Sigmoid colon (tissue), 7 donors: ENCODE results near the gene EFNB1. TPM values are rescaled to one million over a fixed set of nuclear protein-coding genes. Genes with fewer than 3 reads are reported as not detected.

Experiments
- DNase-seq: peaks from one replicate; pipeline ENCODE4 v3.0.0-alpha.2; 2019
- H3K27ac ChIP-seq, 4 donors: fragments of 200-600 bp; sonication (generic); one replicate each; pipeline ENCODE4 v1.5.1; 2016 to 2019; ENCODE audit warnings: mild to moderate bottlenecking in 1 of 4
- H3K27me3 ChIP-seq, 3 donors: fragments of 200-600 bp; sonication (generic); one replicate each; pipeline ENCODE4 v1.5.1; 2019; ENCODE audit warnings: mild to moderate bottlenecking in 1 of 3
- H3K36me3 ChIP-seq, 4 donors: fragments of 200-600 bp; sonication (generic); one replicate each; pipeline ENCODE4 v1.5.1; 2016 to 2019
- H3K4me1 ChIP-seq, 4 donors: fragments of 200-600 bp; sonication (generic); one replicate each; pipeline ENCODE4 v1.5.1; 2017 to 2019
- H3K4me3 ChIP-seq, 4 donors: fragments of 200-600 bp; sonication (generic); one replicate each; pipeline ENCODE4 v1.5.1; 2017 to 2019; ENCODE audit warnings: mild to moderate bottlenecking in 2 of 4, moderate library complexity in 1 of 4
- H3K9me3 ChIP-seq, 4 donors: fragments of 200-600 bp in 3 of 4; sonication (generic) in 3 of 4; one replicate each; pipeline versions ENCODE4 v1.5.1 to v1.6.1; 2013 to 2019
- EP300 ChIP-seq, 4 donors: sonication (generic); formaldehyde crosslinking; IDR thresholded peaks; one replicate each; pipeline ENCODE4 v1.6.1; 2017; ENCODE audit warnings: antibody characterized with exemption in 4 of 4
- POLR2A ChIP-seq, 2 donors: fragments of 450-650 bp; IDR thresholded peaks; one replicate each; pipeline ENCODE4 v1.6.1; 2016; ENCODE audit warnings: antibody characterized with exemption in 2 of 2, mild to moderate bottlenecking in 2 of 2, moderate library complexity in 2 of 2
- POLR2AphosphoS5 ChIP-seq, 4 donors: sonication (generic); formaldehyde crosslinking; IDR thresholded peaks; one replicate each; pipeline ENCODE4 v1.6.1; 2017; ENCODE audit warnings: antibody characterized with exemption in 4 of 4
- WGBS, 2 donors: extraction: QIAGEN DNeasy Blood & Tissue Kit; methylation state at CpG; one replicate each; pipeline ENCODE4 v1.1.7; 2013; 5-methylcytosine and 5-hydroxymethylcytosine counted together
- intact Hi-C: fragments of 100-400 bp; cut with DNase I; formaldehyde crosslinking; loops from one replicate; pipeline ENCODE4 v1.15.1; 2023
- polyA plus RNA-seq, 3 donors: library from polyadenylated mRNA; stranded (reverse); fragments of 200-250 nt; gene quantifications; one replicate each; pipeline ENCODE4 v1.2.3, GENCODE V29; 2013
- total RNA-seq, 4 donors: library from RNA; depleted of rRNA; stranded (reverse); fragments of >200 nt; gene quantifications; one replicate each; pipeline ENCODE4 v1.1.0, GENCODE V29; 2016
- TF ChIP-seq, protein P1 (sequence below), 4 experiments: fragments of 450-650 bp in 3 of 4; fragments of 200-600 bp in 1 of 4; IDR thresholded peaks; one replicate each; pipeline ENCODE4 v1.5.1; 2016 to 2019; ENCODE audit warnings: antibody characterized with exemption in 4 of 4, mild to moderate bottlenecking in 3 of 4, moderate library complexity in 2 of 4
- donor health status: healthy with polysubstance abuse.
- donor health status: Bipolar disorder and iron deficiency.
- donor health status: healthy.

EFNB1 gene
- total and polyA plus RNA-seq, 7 donors, result 9.5 to 53.2 (median 16.2) TPM

DNA sequence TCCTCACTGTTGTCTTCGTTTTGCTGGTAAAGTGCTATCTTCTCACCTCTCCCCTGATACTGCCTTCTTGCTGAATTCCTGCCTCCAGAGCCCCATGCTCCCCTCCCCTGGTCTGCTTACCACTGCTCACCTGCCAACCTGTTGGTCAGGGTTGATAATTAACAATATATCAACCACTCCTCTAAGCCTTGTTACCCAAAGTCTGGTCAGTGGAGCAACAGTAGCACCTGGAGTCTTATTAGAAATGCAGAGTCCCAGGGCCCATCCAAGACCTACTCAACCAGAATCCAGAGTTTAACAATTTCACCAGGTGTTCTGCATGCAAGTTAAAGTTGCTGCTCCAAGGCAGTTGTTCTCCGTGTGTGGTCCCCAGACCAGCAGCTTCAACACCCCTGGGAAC, 55.0 kb downstream of the EFNB1 start:
- Histone ChIP-seq H3K36me3 (no peaks in the 10 kb centered on the region), H3K27ac (no peak overlapping the region), H3K4me3 (no peak overlapping the region), H3K9me3 (no peaks in the 10 kb centered on the region), H3K4me1 (no peaks in the 10 kb centered on the region), H3K27me3 (no peaks in the 10 kb centered on the region)
- intact Hi-C loops, result no loop called here
- no peak for TF ChIP-seq POLR2AphosphoS5 (IDR thresholded peaks at IDR 0.05)
- TF ChIP-seq EP300 (IDR thresholded peaks at IDR 0.05), result no peak
- no peak for TF ChIP-seq POLR2A (IDR thresholded peaks at IDR 0.05)
- TF ChIP-seq, protein P1, sequence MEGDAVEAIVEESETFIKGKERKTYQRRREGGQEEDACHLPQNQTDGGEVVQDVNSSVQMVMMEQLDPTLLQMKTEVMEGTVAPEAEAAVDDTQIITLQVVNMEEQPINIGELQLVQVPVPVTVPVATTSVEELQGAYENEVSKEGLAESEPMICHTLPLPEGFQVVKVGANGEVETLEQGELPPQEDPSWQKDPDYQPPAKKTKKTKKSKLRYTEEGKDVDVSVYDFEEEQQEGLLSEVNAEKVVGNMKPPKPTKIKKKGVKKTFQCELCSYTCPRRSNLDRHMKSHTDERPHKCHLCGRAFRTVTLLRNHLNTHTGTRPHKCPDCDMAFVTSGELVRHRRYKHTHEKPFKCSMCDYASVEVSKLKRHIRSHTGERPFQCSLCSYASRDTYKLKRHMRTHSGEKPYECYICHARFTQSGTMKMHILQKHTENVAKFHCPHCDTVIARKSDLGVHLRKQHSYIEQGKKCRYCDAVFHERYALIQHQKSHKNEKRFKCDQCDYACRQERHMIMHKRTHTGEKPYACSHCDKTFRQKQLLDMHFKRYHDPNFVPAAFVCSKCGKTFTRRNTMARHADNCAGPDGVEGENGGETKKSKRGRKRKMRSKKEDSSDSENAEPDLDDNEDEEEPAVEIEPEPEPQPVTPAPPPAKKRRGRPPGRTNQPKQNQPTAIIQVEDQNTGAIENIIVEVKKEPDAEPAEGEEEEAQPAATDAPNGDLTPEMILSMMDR (IDR thresholded peaks at IDR 0.05), result no peak
- WGBS, 2 donors, result 28 to 65% methylated on average over 2 of the region's 2 CpGs
- no peak for DNase-seq

DNA sequence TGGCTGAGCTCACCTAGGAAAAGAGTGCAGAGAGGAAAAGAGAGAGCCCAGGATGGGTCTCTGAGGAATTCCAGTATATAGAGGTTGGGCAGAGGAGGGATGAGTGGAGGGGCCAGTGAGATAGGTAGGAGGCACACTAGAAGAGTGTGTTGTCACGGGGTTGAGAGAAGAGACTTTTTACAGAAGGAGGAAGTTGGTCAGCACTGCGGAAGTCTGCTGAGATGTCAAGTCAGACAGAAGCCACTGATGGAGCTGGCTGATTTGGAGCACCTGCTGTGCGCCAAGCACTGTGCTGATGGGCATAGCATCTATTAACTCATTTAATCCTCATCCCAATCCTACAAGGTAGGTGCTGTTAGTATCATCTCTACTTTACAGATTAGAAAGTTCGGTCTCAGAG, 60.4 kb downstream of the EFNB1 start:
- no peaks in the 10 kb centered on the region for H3K27me3 ChIP-seq
- H3K27ac ChIP-seq, result no peak overlapping the region
- intact Hi-C loops, result no loop called here
- no peaks in the 10 kb centered on the region for H3K9me3 ChIP-seq
- no peak for DNase-seq
- TF ChIP-seq POLR2A (IDR thresholded peaks at IDR 0.05) (no peak), EP300 (IDR thresholded peaks at IDR 0.05) (no peak)
- peaks cover 0 to 9% (median 5%) of the 10 kb centered on the region in 4 donors for H3K4me1 ChIP-seq
- WGBS, 2 donors, result 56 to 91% methylated on average over 4 of the region's 4 CpGs
- no peaks in the 10 kb centered on the region for H3K36me3 ChIP-seq
- no peak overlapping the region for H3K4me3 ChIP-seq

Other genes starting within 250 kb of the EFNB1 start
- gene STARD8, start 181.4 kb upstream of the EFNB1 start, total RNA-seq, result 10 to 100 TPM in 1 of 4 donors, 1 to 10 TPM in 3; 5.3 to 10.7 (median 8.5) TPM
- gene STARD8, start 181.4 kb upstream of the EFNB1 start, polyA plus RNA-seq, result 1 to 10 TPM in 2 of 3 donors, under 1 TPM in 1; 0.92 to 2.9 (median 2.4) TPM